Osteoblast (primary cell): ENCODE results near the gene ATP5F1A. TPM values are rescaled to one million over a fixed set of nuclear protein-coding genes. Genes with fewer than 3 reads are reported as not detected.

Experiments
- DNase-seq: peaks from one replicate; pipeline ENCODE4 v3.0.0; 2011; ENCODE audit warnings: low spot score, mixed read lengths; ENCODE audit not compliant: insufficient read length; ENCODE audit errors: missing footprints
- H2AFZ ChIP-seq: 2 replicates; pipeline ENCODE4 v1.6.0; 2011; ENCODE audit warnings: mild to moderate bottlenecking, low read length
- H3K27ac ChIP-seq: 2 replicates; pipeline ENCODE4 v1.5.1; 2011; ENCODE audit warnings: mild to moderate bottlenecking, low read depth, low read length, moderate library complexity
- H3K27me3 ChIP-seq: 2 replicates; pipeline ENCODE4 v1.6.0; 2012; ENCODE audit warnings: mild to moderate bottlenecking, control low read depth, inconsistent platforms, low read length, moderate library complexity; ENCODE audit not compliant: insufficient read depth
- H3K36me3 ChIP-seq: 2 replicates; pipeline ENCODE4 v1.5.1; 2011; ENCODE audit warnings: mild to moderate bottlenecking, low read length, control low read depth, moderate library complexity; ENCODE audit not compliant: insufficient read depth
- H3K4me1 ChIP-seq: 2 replicates; pipeline ENCODE4 v1.5.1; 2011; ENCODE audit warnings: mild to moderate bottlenecking, low read length, control low read depth, moderate library complexity; ENCODE audit not compliant: insufficient read depth
- H3K4me2 ChIP-seq: 2 replicates; pipeline ENCODE4 v1.6.0; 2011; ENCODE audit warnings: mild to moderate bottlenecking, low read length; ENCODE audit not compliant: insufficient read depth
- H3K4me3 ChIP-seq: fragments of 200-600 bp; sonication (generic); 3 replicates; pipeline ENCODE4 v1.5.1; 2012; ENCODE audit warnings: mild to moderate bottlenecking, low read length, inconsistent platforms; ENCODE audit not compliant: insufficient read depth
- H3K79me2 ChIP-seq: 2 replicates; pipeline ENCODE4 v1.6.0; 2012; ENCODE audit warnings: mild to moderate bottlenecking, low read length, control low read depth, inconsistent platforms; ENCODE audit not compliant: insufficient read depth
- H3K9me3 ChIP-seq: 2 replicates; pipeline ENCODE4 v1.5.1; 2011; ENCODE audit warnings: low read depth, low read length, control low read depth
- H4K20me1 ChIP-seq: 2 replicates; pipeline ENCODE4 v1.6.0; 2012; ENCODE audit warnings: mild to moderate bottlenecking, low read length, control low read depth; ENCODE audit not compliant: insufficient read depth
- CTCF ChIP-seq: IDR thresholded peaks from 2 replicates; pipeline ENCODE4 v1.5.1; 2011; ENCODE audit warnings: mild to moderate bottlenecking, low read depth, low read length, moderate library complexity; ENCODE audit errors: extremely low read depth
- total RNA-seq: library from RNA; depleted of rRNA; stranded (reverse); fragments of >200 nt; gene quantifications from 2 replicates; pipeline ENCODE4 v1.2.3, GENCODE V29; 2012

The ATP5F1A gene
- total RNA-seq, 1 donor = 578 TPM

GRCh38 chr18:46061387-46061786 lies 36.7 kb downstream of the ATP5F1A start:
- H4K20me1 ChIP-seq = no peaks in the 10 kb centered on the region
- peaks cover 12% of the 10 kb centered on the region for H3K4me1 ChIP-seq
- H3K27me3 ChIP-seq = no peaks in the 10 kb centered on the region
- H3K36me3 ChIP-seq = no peaks in the 10 kb centered on the region
- H2AFZ ChIP-seq = no peak overlapping the region
- no peak for DNase-seq
- peaks cover 17% of the 10 kb centered on the region for H3K79me2 ChIP-seq
- H3K9me3 ChIP-seq = no peaks in the 10 kb centered on the region
- H3K4me2 ChIP-seq = no peak overlapping the region
- no peak for TF ChIP-seq CTCF
- H3K4me3 ChIP-seq = no peak overlapping the region
- no peak overlapping the region for H3K27ac ChIP-seq

GRCh38 chr18:46060359-46060841 lies 37.7 kb downstream of the ATP5F1A start:
- no peaks in the 10 kb centered on the region for H4K20me1 ChIP-seq
- H3K4me3 ChIP-seq = no peak overlapping the region
- DNase-seq = no peak
- H3K9me3 ChIP-seq = no peaks in the 10 kb centered on the region
- H2AFZ ChIP-seq = no peak overlapping the region
- no peak overlapping the region for H3K27ac ChIP-seq
- no peaks in the 10 kb centered on the region for H3K36me3 ChIP-seq
- H3K4me2 ChIP-seq = no peak overlapping the region
- no peaks in the 10 kb centered on the region for H3K27me3 ChIP-seq
- H3K4me1 ChIP-seq = peaks cover 16% of the 10 kb centered on the region
- peaks cover 15% of the 10 kb centered on the region for H3K79me2 ChIP-seq
- no peak for TF ChIP-seq CTCF

DNA sequence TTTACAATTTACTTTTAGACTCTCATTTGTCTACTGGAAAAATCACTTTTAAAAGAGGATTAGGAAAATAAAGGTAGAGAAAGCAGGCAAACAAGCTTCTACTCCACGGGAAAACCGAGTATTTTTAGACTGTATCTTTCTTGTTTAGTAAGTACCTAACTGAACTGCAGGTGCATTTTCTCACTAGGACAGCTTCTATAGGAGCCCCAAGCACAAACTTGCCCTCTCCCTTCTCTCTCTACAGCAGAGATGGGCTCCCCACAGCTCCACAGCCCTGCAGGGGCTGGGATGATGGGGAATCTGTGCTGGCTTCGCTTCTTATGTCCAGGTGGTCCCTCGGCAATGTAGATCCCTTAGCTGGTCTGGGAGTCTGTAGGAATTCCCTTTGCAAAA lies 42.3 kb downstream of the ATP5F1A start:
- Histone ChIP-seq H3K36me3 (no peaks in the 10 kb centered on the region), H3K4me1 (peaks cover 27% of the 10 kb centered on the region), H3K27me3 (no peaks in the 10 kb centered on the region), H4K20me1 (no peaks in the 10 kb centered on the region), H3K27ac (no peak overlapping the region), H3K4me3 (no peak overlapping the region), H2AFZ (no peak overlapping the region), H3K79me2 (peaks cover 7% of the 10 kb centered on the region), H3K4me2 (no peak overlapping the region), H3K9me3 (no peaks in the 10 kb centered on the region)
- no peak for DNase-seq
- no peak for TF ChIP-seq CTCF

- peaks cover 5% of the 10 kb centered on the region for H3K79me2 ChIP-seq
- no peak for TF ChIP-seq CTCF
- H3K4me1 ChIP-seq = peaks cover 27% of the 10 kb centered on the region
- DNase-seq = no peak
- H4K20me1 ChIP-seq = no peaks in the 10 kb centered on the region
- H3K9me3 ChIP-seq = no peaks in the 10 kb centered on the region
- H3K27ac ChIP-seq = no peak overlapping the region
- no peak overlapping the region for H3K4me3 ChIP-seq
- no peak overlapping the region for H3K4me2 ChIP-seq
- H2AFZ ChIP-seq = no peak overlapping the region
- no peaks in the 10 kb centered on the region for H3K27me3 ChIP-seq
- H3K36me3 ChIP-seq = no peaks in the 10 kb centered on the region
These were observed 42.9 kb downstream of the ATP5F1A start for GRCh38 chr18:46054956-46055837.
